Right lobe of liver (tissue), 4 donors: ENCODE results near the gene TJP1.

ENCODE experiments used
- POLR2A ChIP-seq: fragments of 450-650 bp; IDR thresholded peaks from one replicate; pipeline ENCODE4 v1.6.1; 2017; ENCODE audit warnings: antibody characterized with exemption, mild to moderate bottlenecking
- TF ChIP-seq, protein P1 (sequence below), 4 donors: fragments of 200-600 bp in 3 of 4; fragments of 450-650 bp in 1 of 4; IDR thresholded peaks; one replicate each; pipeline versions ENCODE4 v1.5.1 to v1.8.0; 2016 to 2022; ENCODE audit warnings: antibody characterized with exemption in 4 of 4, mild to moderate bottlenecking in 2 of 4
- donor health status: DM: no; HTN: no; CAD: no.
- donor health status: DM: no; HTN: no; CAD: no.
- donor health status: DM: no; HTN: yes; CAD: no.

GRCh38 chr15:29822684-29823459 is 604 bp upstream of the TJP1 start:
- TF ChIP-seq, protein P1, sequence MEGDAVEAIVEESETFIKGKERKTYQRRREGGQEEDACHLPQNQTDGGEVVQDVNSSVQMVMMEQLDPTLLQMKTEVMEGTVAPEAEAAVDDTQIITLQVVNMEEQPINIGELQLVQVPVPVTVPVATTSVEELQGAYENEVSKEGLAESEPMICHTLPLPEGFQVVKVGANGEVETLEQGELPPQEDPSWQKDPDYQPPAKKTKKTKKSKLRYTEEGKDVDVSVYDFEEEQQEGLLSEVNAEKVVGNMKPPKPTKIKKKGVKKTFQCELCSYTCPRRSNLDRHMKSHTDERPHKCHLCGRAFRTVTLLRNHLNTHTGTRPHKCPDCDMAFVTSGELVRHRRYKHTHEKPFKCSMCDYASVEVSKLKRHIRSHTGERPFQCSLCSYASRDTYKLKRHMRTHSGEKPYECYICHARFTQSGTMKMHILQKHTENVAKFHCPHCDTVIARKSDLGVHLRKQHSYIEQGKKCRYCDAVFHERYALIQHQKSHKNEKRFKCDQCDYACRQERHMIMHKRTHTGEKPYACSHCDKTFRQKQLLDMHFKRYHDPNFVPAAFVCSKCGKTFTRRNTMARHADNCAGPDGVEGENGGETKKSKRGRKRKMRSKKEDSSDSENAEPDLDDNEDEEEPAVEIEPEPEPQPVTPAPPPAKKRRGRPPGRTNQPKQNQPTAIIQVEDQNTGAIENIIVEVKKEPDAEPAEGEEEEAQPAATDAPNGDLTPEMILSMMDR (IDR thresholded peaks at IDR 0.05), result no peak
- no peak for TF ChIP-seq POLR2A
